ENCODE results near the gene PHLPP1. TPM values are rescaled to one million over a fixed set of nuclear protein-coding genes. Genes with fewer than 3 reads are reported as not detected.
A peak's percentile ranks its signal among the peaks of the same experiment; 100 is the strongest.

Gene PHLPP1
- total RNA-seq, 1 experiment from 2014 or later = 39.9 TPM

- no peak overlapping the region for H3K14ac ChIP-seq (ENCODE audit: insufficient read depth, low read length)
- no peak overlapping the region for H3K4me3 Mint-ChIP-seq
- no peak overlapping the region for H2BK120ac ChIP-seq (ENCODE audit: low read depth, low read length, poor library complexity, severe bottlenecking)
- no CpG with 5 or more reads among the region's 7 CpGs for WGBS (ENCODE audit: extremely low coverage, insufficient read length, low lambda C conversion rate)
- H4K20me1 ChIP-seq (ENCODE audit: control insufficient read depth, insufficient read depth, insufficient read length) = peaks cover 3% of the 10 kb centered on the region
- H3K23ac ChIP-seq (ENCODE audit: insufficient read length, low read depth, low read length) = no peak overlapping the region
- peaks cover 4% of the 10 kb centered on the region for H3K79me1 ChIP-seq (ENCODE audit: insufficient read depth, low read depth, low read length, poor library complexity, severe bottlenecking)
- no peak overlapping the region for H4K8ac ChIP-seq (replicated peaks; ENCODE audit: insufficient read length, low read depth, low read length)
- peaks cover 45% of the 10 kb centered on the region; the same call in 1 of the 2 replicates for H3K79me2 ChIP-seq (ENCODE audit: insufficient read depth, low read length)
- H3K36me3 Mint-ChIP-seq (ENCODE audit: insufficient read depth in 1 of 3, low read depth in 3 of 3) = no peaks in the 10 kb centered on the region; a peak in 1 of 7 replicates
- H3K27me3 ChIP-seq (ENCODE audit: insufficient read depth, low read length) = no peaks in the 10 kb centered on the region
- H4K91ac ChIP-seq (ENCODE audit: insufficient read length, low read depth, low read length) = no peak overlapping the region
- no peaks in the 10 kb centered on the region for H3K23me2 ChIP-seq (ENCODE audit: insufficient read length, low read depth, low read length, poor library complexity, severe bottlenecking)
- H3K27me3 Mint-ChIP-seq (ENCODE audit: low read depth) = no peaks in the 10 kb centered on the region
- H3K4ac ChIP-seq (ENCODE audit: low read depth, low read length) = no peak overlapping the region
- H3K18ac ChIP-seq (ENCODE audit: insufficient read length, low read depth, low read length) = no peak overlapping the region
- H3K9ac ChIP-seq (ENCODE audit: extremely low read depth, insufficient read length, low read length) = no peak overlapping the region
- H3K9me3 ChIP-seq (ENCODE audit: control insufficient read depth, low read depth, low read length) = no peaks in the 10 kb centered on the region
- H2BK5ac ChIP-seq (ENCODE audit: insufficient read length, low read length) = no peak overlapping the region
- H3K4me2 ChIP-seq (ENCODE audit: insufficient read depth, insufficient read length, low read length) = no peak overlapping the region
- H3K4me1 ChIP-seq (ENCODE audit: insufficient read depth, low read length) = peaks cover 27% of the 10 kb centered on the region
- H2BK15ac ChIP-seq (ENCODE audit: low read depth, low read length) = no peak overlapping the region
- H4K5ac ChIP-seq (ENCODE audit: insufficient read length, low read depth, low read length) = no peak overlapping the region
- TF ChIP-seq CTCF (conservative IDR thresholded peaks at IDR 0.05) = no peak
- no peak overlapping the region for H3K56ac ChIP-seq (ENCODE audit: insufficient read length, low read depth, low read length)
- H3K27ac ChIP-seq (ENCODE audit: insufficient read length, low read depth, low read length) = no peak overlapping the region
- H3K4me1 Mint-ChIP-seq = peaks cover 83% of the 10 kb centered on the region in 2 experiments
- no peak overlapping the region for H2AK5ac ChIP-seq (ENCODE audit: insufficient read length, low read length)
- peak overlapping the region in 2 of 3 experiments; percentile 5 to 68; a peak in 5 of 7 replicates for H3K27ac Mint-ChIP-seq
- no peak for DNase-seq
- no peaks in the 10 kb centered on the region for H3K9me3 Mint-ChIP-seq
- no peak overlapping the region for H2BK12ac ChIP-seq (ENCODE audit: insufficient read length, low read depth, low read length)
- H3T11ph ChIP-seq (ENCODE audit: low read length) = no peak overlapping the region
- no peak overlapping the region for H2BK20ac ChIP-seq (ENCODE audit: low read depth, low read length, poor library complexity, severe bottlenecking)
- H2AFZ ChIP-seq (ENCODE audit: low read length) = no peak overlapping the region
Measured at GRCh38 chr18:62790871-62791772, 75.8 kb downstream of the PHLPP1 start.

Measured in H9 (cell line).